Measurements from ENCODE around the gene KRTAP1-4. TPM values are rescaled to one million over a fixed set of nuclear protein-coding genes. Genes with fewer than 3 reads are reported as not detected.

KRTAP1-4 gene
- total and polyA plus RNA-seq, 2 experiments from 2014 or later: not detected

GRCh38 chr17:41020336-41020735 lies 9.7 kb downstream of the KRTAP1-4 start:
- no peak overlapping the region for H3K27ac ChIP-seq
- DNase-seq (ENCODE audit: low spot score): no peak
- no peak overlapping the region for H3K4me2 ChIP-seq
- H3K79me2 ChIP-seq: no peaks in the 10 kb centered on the region
- no peaks in the 10 kb centered on the region for H3K36me3 ChIP-seq (replicated peaks; ENCODE audit: insufficient read depth, low read depth)
- H3K9me3 ChIP-seq (ENCODE audit: low read depth): no peaks in the 10 kb centered on the region
- H3K27me3 ChIP-seq: no peaks in the 10 kb centered on the region
- TF ChIP-seq, protein P1, sequence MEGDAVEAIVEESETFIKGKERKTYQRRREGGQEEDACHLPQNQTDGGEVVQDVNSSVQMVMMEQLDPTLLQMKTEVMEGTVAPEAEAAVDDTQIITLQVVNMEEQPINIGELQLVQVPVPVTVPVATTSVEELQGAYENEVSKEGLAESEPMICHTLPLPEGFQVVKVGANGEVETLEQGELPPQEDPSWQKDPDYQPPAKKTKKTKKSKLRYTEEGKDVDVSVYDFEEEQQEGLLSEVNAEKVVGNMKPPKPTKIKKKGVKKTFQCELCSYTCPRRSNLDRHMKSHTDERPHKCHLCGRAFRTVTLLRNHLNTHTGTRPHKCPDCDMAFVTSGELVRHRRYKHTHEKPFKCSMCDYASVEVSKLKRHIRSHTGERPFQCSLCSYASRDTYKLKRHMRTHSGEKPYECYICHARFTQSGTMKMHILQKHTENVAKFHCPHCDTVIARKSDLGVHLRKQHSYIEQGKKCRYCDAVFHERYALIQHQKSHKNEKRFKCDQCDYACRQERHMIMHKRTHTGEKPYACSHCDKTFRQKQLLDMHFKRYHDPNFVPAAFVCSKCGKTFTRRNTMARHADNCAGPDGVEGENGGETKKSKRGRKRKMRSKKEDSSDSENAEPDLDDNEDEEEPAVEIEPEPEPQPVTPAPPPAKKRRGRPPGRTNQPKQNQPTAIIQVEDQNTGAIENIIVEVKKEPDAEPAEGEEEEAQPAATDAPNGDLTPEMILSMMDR (IDR thresholded peaks at IDR 0.05; ENCODE audit: poor library complexity): no peak
- TF ChIP-seq EZH2 (IDR thresholded peaks at IDR 0.05; ENCODE audit: borderline replicate concordance) (no peak), EZH2phosphoT487 (IDR thresholded peaks at IDR 0.05; ENCODE audit: low read depth, severe bottlenecking, unreplicated experiment) (no peak)
- no peaks in the 10 kb centered on the region for H3K4me1 ChIP-seq (ENCODE audit: insufficient read depth)
- H3K4me3 ChIP-seq: no peak overlapping the region
- H3K9me2 ChIP-seq (replicated peaks; ENCODE audit: insufficient read depth): no peaks in the 10 kb centered on the region
- no peak overlapping the region for H2AFZ ChIP-seq
- H4K20me1 ChIP-seq (ENCODE audit: insufficient read depth, poor library complexity, severe bottlenecking): no peaks in the 10 kb centered on the region

GRCh38 chr17:41019415-41019814 lies 10.6 kb downstream of the KRTAP1-4 start:
- H3K4me3 ChIP-seq: no peak overlapping the region

GRCh38 chr17:41018541-41018940 lies 11.5 kb downstream of the KRTAP1-4 start:
- Histone ChIP-seq H3K4me3 (no peak overlapping the region), H2AFZ (no peak overlapping the region), H3K36me3 (replicated peaks; ENCODE audit: insufficient read depth, low read depth) (no peaks in the 10 kb centered on the region), H3K9me2 (replicated peaks; ENCODE audit: insufficient read depth) (no peaks in the 10 kb centered on the region), H3K79me2 (no peaks in the 10 kb centered on the region), H3K27ac (no peak overlapping the region), H3K27me3 (no peaks in the 10 kb centered on the region), H3K9me3 (ENCODE audit: low read depth) (no peaks in the 10 kb centered on the region), H3K4me2 (no peak overlapping the region), H3K4me1 (ENCODE audit: insufficient read depth) (no peaks in the 10 kb centered on the region), H4K20me1 (ENCODE audit: insufficient read depth, poor library complexity, severe bottlenecking) (no peaks in the 10 kb centered on the region)
- TF ChIP-seq, protein P1 (IDR thresholded peaks at IDR 0.05; ENCODE audit: poor library complexity): no peak
- no peak for TF ChIP-seq EZH2phosphoT487 (IDR thresholded peaks at IDR 0.05; ENCODE audit: low read depth, severe bottlenecking, unreplicated experiment)
- TF ChIP-seq EZH2 (IDR thresholded peaks at IDR 0.05; ENCODE audit: borderline replicate concordance): no peak
- whole genome bisulfite sequencing (ENCODE audit: low lambda C conversion rate, missing lambda C conversion rate): 93% methylated on average over 3 of the region's 3 CpGs
- no peak for DNase-seq (ENCODE audit: low spot score)

More at GRCh38 chr17:41019415-41019814, 10.6 kb downstream of the KRTAP1-4 start:
- no peaks in the 10 kb centered on the region for H3K27me3 ChIP-seq
- H3K27ac ChIP-seq: no peak overlapping the region
- no peaks in the 10 kb centered on the region for H3K79me2 ChIP-seq
- no peak overlapping the region for H3K4me2 ChIP-seq
- no peaks in the 10 kb centered on the region for H4K20me1 ChIP-seq (ENCODE audit: insufficient read depth, poor library complexity, severe bottlenecking)
- no peak for TF ChIP-seq EZH2 (IDR thresholded peaks at IDR 0.05; ENCODE audit: borderline replicate concordance)
- TF ChIP-seq EZH2phosphoT487 (IDR thresholded peaks at IDR 0.05; ENCODE audit: low read depth, severe bottlenecking, unreplicated experiment): no peak
- TF ChIP-seq, protein P1 (IDR thresholded peaks at IDR 0.05; ENCODE audit: poor library complexity): no peak
- 92% methylated on average over 3 of the region's 3 CpGs for WGBS (ENCODE audit: low lambda C conversion rate, missing lambda C conversion rate)
- H2AFZ ChIP-seq: no peak overlapping the region
- no peaks in the 10 kb centered on the region for H3K9me2 ChIP-seq (replicated peaks; ENCODE audit: insufficient read depth)
- H3K4me1 ChIP-seq (ENCODE audit: insufficient read depth): no peaks in the 10 kb centered on the region
- no peaks in the 10 kb centered on the region for H3K9me3 ChIP-seq (ENCODE audit: low read depth)
- no peaks in the 10 kb centered on the region for H3K36me3 ChIP-seq (replicated peaks; ENCODE audit: insufficient read depth, low read depth)
- DNase-seq (ENCODE audit: low spot score): no peak
